ENCODE results near the gene UACA. TPM values are rescaled to one million over a fixed set of nuclear protein-coding genes. Genes with fewer than 3 reads are reported as not detected.

UACA gene
- total RNA-seq, 1 donor from 2014 or later: 5.2 TPM

- TF ChIP-seq, protein P1, sequence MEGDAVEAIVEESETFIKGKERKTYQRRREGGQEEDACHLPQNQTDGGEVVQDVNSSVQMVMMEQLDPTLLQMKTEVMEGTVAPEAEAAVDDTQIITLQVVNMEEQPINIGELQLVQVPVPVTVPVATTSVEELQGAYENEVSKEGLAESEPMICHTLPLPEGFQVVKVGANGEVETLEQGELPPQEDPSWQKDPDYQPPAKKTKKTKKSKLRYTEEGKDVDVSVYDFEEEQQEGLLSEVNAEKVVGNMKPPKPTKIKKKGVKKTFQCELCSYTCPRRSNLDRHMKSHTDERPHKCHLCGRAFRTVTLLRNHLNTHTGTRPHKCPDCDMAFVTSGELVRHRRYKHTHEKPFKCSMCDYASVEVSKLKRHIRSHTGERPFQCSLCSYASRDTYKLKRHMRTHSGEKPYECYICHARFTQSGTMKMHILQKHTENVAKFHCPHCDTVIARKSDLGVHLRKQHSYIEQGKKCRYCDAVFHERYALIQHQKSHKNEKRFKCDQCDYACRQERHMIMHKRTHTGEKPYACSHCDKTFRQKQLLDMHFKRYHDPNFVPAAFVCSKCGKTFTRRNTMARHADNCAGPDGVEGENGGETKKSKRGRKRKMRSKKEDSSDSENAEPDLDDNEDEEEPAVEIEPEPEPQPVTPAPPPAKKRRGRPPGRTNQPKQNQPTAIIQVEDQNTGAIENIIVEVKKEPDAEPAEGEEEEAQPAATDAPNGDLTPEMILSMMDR (IDR thresholded peaks at IDR 0.05; ENCODE audit: partially characterized antibody, unreplicated experiment): no peak
- Mint-ChIP-seq H3K27me3 (ENCODE audit: unreplicated experiment) (no peaks in the 10 kb centered on the region), H3K36me3 (ENCODE audit: unreplicated experiment) (no peaks in the 10 kb centered on the region), H3K27ac (ENCODE audit: unreplicated experiment) (no peak overlapping the region), H3K4me1 (ENCODE audit: low read depth, unreplicated experiment) (no peaks in the 10 kb centered on the region), H3K4me3 (ENCODE audit: unreplicated experiment) (no peak overlapping the region), H3K9me3 (ENCODE audit: unreplicated experiment) (no peaks in the 10 kb centered on the region)
- no peak for DNase-seq
Observed at GRCh38 chr15:70783610-70784022, 20.3 kb upstream of the UACA start.

- no peaks in the 10 kb centered on the region for H3K4me1 Mint-ChIP-seq (ENCODE audit: low read depth, unreplicated experiment)
- no peak overlapping the region for H3K27ac Mint-ChIP-seq (ENCODE audit: unreplicated experiment)
- no peaks in the 10 kb centered on the region for H3K36me3 Mint-ChIP-seq (ENCODE audit: unreplicated experiment)
- H3K27me3 Mint-ChIP-seq (ENCODE audit: unreplicated experiment): no peaks in the 10 kb centered on the region
- TF ChIP-seq, protein P1 (IDR thresholded peaks at IDR 0.05; ENCODE audit: partially characterized antibody, unreplicated experiment): no peak
- DNase-seq: no peak
- H3K9me3 Mint-ChIP-seq (ENCODE audit: unreplicated experiment): no peaks in the 10 kb centered on the region
- H3K4me3 Mint-ChIP-seq (ENCODE audit: unreplicated experiment): no peak overlapping the region
Observed at GRCh38 chr15:70783041-70783440, 19.7 kb upstream of the UACA start.

DNA sequence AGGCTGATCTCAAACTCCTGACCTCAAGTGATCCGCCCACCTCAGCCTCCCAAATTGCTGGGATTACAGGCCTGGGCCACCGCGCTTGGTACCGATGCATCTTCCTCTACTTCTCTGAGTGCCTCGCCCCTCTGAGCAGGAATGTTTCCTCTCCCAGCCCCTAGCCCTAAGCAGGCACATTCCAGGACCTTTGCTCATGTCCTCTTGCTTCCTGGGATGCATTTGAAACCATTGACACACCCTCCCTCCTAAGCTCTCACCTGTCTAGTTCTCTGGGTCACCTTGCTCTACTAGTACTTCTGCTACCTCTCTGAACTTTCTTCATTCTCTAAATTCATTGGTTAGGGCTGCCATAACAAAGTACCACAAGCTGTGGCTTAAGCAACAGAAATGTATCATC, 17.9 kb upstream of the UACA start:
- H3K9me3 Mint-ChIP-seq (ENCODE audit: unreplicated experiment): no peaks in the 10 kb centered on the region
- no peak for DNase-seq
- H3K36me3 Mint-ChIP-seq (ENCODE audit: unreplicated experiment): no peaks in the 10 kb centered on the region
- no peak overlapping the region for H3K4me3 Mint-ChIP-seq (ENCODE audit: unreplicated experiment)
- no peak overlapping the region for H3K27ac Mint-ChIP-seq (ENCODE audit: unreplicated experiment)
- H3K27me3 Mint-ChIP-seq (ENCODE audit: unreplicated experiment): no peaks in the 10 kb centered on the region
- TF ChIP-seq, protein P1 (IDR thresholded peaks at IDR 0.05; ENCODE audit: partially characterized antibody, unreplicated experiment): no peak
- H3K4me1 Mint-ChIP-seq (ENCODE audit: low read depth, unreplicated experiment): no peaks in the 10 kb centered on the region

- Mint-ChIP-seq H3K4me1 (ENCODE audit: low read depth, unreplicated experiment) (no peaks in the 10 kb centered on the region), H3K27me3 (ENCODE audit: unreplicated experiment) (no peaks in the 10 kb centered on the region), H3K27ac (ENCODE audit: unreplicated experiment) (no peak overlapping the region), H3K36me3 (ENCODE audit: unreplicated experiment) (no peaks in the 10 kb centered on the region), H3K4me3 (ENCODE audit: unreplicated experiment) (no peak overlapping the region), H3K9me3 (ENCODE audit: unreplicated experiment) (no peaks in the 10 kb centered on the region)
- TF ChIP-seq, protein P1 (IDR thresholded peaks at IDR 0.05; ENCODE audit: partially characterized antibody, unreplicated experiment): no peak
- DNase-seq: no peak
Observed at GRCh38 chr15:70778258-70779076, 15.1 kb upstream of the UACA start.

- Mint-ChIP-seq H3K27me3 (ENCODE audit: unreplicated experiment) (no peaks in the 10 kb centered on the region), H3K4me3 (ENCODE audit: unreplicated experiment) (no peak overlapping the region), H3K36me3 (ENCODE audit: unreplicated experiment) (no peaks in the 10 kb centered on the region), H3K9me3 (ENCODE audit: unreplicated experiment) (no peaks in the 10 kb centered on the region), H3K4me1 (ENCODE audit: low read depth, unreplicated experiment) (no peaks in the 10 kb centered on the region), H3K27ac (ENCODE audit: unreplicated experiment) (no peak overlapping the region)
- DNase-seq: no peak
- TF ChIP-seq, protein P1 (IDR thresholded peaks at IDR 0.05; ENCODE audit: partially characterized antibody, unreplicated experiment): no peak
Observed at GRCh38 chr15:70777170-70777926, 14.0 kb upstream of the UACA start.
